HG03342 (cell line): ENCODE results near the gene NAV2.
"Not testable (repeated sequence)": the region's sequence is repeated elsewhere in the genome, so short reads cannot be mapped to it uniquely, and the experiment has no call there.

Source experiments
- ATAC-seq: cut with Tn5 transposase; IDR thresholded peaks from one replicate; pipeline ENCODE4 v1.9.1; 2021; ENCODE audit warnings: mild to moderate bottlenecking, moderate library complexity; ENCODE audit not compliant: unreplicated experiment

NAV2 gene

DNA sequence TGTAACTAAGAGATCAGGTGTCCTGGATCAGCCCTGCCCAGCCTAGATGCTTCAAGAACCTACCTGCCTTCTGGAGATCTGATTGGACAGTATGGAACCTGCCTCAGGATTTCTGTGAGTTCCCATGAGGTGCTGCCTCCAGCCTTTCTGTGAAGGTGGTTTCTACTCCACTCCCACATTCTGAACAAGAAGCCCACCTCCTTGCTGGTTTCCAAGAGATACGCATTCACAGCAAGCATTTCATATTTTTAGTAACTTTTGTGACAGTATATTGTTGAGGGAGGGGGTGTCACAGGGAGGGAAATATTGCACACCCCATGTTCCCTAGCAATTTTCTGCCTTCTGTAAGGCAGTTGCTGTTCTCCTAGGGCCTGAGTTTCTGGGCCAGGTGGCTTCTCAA lies 204.4 kb downstream of the NAV2 start:
- no peak for ATAC-seq

DNA sequence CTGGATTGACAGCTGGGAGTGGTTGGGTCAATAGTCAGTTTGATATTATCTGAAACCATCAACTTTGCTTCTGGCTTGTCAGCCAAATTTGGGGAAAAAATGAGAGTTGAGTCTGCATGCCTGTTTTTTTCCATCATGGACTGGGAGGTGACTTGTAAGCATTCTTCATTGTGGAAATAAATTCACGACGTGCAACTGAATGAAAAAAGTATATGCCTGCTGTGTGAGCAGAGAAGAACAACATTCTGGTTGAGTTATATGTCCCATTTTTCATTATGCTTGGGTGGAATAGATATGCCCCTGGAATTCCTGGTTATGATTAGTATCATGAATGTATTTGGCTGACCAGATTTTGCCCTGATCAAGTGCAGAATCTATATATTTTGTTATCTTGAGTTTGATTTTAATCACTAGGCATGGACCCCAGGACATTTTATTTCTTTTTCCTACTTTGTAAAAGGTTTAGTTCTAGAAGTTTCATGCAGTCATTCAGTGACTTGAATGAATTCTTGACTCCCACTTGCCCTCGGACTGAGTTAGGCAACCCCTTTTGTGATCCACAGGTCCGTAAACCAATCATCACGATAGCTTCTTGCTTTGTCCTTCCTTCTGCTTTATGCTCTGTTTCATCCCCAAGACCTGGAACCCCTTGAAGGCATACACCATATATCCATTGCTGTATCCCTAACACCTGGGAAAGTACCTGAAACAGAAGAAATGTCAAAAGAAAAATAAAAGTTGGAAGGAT lies 205.8 kb downstream of the NAV2 start:
- ATAC-seq, result no peak

DNA sequence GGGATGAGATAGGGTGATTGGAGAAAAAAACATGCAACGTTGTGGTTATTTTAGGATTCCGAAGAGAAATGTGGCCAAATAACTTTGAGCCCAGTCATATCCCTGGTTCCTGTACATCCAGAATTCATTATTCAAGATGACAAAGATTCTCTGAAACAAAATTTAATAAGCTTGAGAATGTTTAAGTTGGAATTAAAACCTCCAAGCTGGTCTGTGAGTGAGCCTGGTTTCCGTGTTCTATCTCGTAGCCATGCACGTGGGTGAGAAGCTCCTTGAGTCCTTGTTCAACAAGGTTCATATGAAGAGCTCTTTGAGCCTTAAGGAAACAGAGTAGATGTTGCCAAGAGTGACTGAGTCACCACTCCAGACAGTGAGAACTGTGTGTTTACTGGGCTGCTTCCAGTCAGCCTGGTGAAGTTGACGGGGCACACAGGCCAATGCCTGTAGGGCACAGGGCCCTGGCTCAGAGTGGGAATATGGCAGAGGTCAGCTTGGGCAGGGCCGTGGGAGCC lies 206.5 kb downstream of the NAV2 start:
- no peak for ATAC-seq

DNA sequence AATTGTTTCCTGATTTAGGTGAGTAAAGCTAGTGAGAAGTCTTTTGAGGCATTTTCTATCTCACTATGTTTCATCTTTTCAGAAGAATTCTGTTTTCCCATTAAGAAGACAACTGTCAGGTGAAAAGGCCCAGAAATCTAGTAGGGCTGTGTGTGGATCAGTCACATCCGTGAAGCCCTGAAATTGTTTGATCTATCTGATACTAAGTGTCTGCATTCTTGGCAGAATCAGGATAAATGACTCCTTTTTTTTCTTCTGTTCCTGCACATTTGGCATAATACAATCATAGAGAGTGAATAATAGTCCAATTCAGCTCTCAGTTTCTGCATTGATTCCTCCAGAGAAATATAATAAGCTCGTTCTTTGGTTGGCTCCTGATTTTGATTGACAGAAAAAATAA lies 208.3 kb downstream of the NAV2 start:
- ATAC-seq, result no peak

DNA sequence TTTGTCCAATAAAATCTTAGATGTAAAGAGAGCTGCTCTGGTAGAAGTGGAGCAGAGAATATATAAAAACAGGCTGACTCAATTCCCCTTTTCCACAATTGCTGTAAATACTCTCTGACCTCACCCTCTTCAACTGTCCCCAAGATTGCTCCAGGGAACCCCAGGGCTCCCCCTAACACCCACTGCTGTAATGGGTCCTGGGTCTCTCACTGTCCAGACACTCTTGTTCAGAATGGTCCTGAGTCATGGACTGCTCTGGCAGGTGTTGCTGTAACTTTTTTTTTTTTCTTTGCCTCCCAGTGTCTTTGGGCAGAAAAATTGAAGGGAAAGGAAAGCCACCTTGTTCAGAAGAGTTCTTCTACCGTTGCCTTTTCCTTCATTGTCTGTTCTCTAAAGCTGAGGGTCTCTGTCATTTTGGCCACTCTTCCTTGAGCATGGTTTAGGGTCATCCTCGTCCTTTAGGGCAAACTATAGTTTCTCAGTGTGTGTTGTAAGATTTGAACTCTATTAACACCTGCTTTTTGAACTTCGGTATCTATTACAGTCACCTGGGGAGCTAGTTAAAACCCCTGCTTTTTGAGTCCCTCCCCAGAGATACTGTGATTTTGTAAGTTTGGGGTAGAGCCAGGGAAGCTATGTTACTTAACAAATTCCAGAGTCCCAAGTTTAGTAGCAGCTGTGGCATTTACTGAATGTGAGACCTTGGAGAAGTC lies 209.5 kb downstream of the NAV2 start:
- ATAC-seq, result no peak

DNA sequence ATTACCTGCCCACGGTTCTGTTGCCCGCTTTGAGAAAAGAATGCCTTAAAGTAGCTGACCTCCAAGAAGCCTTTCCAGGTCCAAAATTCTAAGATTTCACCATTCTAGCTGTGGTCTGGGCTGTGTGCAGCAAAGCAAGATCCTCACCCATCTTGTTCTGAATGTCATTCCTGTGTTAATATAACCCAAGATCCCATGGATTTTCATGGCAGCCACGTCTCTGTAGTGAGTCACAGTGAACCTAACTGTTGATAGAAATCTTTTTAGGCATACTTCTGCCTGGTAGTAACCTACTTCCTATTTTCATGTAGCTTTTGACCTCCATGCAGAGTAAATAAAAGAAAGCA lies 210.0 kb downstream of the NAV2 start:
- ATAC-seq, result no peak

DNA sequence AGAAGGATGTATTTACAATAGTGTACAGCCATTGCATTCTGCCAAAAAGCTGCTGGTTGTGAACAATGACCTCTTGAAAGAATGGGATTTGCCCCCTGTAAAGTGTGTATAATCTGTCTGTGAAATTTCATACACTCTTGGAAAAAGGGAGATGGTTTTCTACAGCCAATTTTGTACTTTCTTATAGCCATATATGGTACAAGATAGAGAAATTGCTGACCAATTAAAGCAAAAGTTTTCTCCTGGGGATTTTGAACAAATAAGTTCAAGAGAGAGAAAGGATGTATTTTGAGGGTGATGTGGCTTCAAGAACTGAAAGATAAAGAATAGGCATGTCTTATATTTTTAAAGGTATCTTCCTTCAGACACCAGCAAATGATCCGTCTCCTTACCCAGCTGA lies 211.0 kb downstream of the NAV2 start:
- no peak for ATAC-seq

DNA sequence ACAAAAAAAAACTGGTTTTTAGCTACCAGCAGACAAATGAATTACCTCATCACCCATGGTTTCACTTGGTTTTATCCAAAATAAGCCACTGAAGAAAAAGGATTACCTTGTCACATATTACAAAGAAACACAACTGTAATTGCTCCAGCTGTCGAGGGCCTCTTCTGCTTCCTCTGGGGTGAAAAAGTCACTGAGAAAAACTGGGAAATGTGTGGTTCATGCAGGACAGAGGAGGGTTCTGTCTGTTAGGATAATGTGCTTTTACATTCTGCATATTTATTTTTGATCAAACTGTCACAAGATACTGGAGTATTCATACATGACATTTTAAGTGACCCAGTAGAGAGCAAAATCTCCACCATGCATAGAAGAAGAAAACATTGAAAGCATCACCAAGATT lies 211.7 kb downstream of the NAV2 start:
- no peak for ATAC-seq

DNA sequence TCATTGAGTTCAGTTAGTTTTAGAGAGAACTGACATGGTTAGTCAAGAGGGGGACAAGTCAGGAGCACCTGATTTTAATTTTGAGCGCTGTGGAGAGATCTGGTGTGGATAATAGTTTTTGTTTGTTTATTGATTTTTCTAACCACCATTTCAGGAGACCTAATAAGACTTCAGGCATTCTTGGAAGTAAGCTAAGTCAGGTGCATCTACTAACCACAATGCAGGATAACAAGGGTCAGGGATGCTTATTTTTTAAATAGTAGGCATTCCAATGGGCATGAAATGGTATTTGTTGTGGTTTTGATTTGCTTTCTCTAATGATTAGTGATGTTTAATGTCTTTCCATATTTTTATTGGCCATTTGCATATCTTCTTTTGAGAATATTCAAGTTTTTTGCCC lies 212.1 kb downstream of the NAV2 start:
- no peak for ATAC-seq

DNA sequence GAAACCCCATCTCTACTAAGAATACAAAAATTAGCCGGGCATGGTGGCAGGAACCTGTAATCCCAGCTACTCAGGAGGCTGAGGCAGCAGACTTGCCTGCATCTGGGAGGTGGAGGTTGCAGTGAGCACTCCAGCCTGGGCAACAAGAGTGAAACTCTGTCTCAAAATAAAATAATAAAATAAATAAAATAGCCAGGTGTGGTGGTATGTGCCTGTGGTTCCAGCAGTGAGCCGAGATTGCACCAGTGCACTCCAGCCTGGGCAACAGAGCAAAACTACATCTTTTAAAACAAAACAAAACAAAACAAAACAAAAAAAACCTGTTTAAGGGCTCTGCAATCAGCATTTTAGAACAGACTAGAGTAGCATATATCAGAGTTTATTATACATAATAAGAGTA lies 214.8 kb downstream of the NAV2 start:
- ATAC-seq, result not testable (repeated sequence)

DNA sequence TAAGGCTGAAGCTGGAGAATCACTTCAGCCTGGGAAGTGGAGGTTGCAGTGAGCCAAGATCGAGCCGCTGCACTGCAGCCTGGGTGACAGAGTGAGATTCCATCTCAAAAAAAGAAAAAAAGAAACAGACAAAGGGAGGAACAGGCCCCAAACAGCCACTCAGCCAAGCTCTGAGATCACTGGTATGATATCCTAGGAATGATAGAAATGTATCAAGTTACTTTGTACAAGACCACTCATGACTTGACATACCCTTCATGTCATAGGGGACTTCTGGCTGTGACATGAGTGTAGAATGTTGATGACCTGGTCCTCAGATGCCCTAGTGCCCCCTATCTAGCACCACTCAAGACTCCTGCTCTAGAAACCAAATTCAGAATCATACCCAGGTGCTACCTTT lies 216.5 kb downstream of the NAV2 start:
- no peak for ATAC-seq

DNA sequence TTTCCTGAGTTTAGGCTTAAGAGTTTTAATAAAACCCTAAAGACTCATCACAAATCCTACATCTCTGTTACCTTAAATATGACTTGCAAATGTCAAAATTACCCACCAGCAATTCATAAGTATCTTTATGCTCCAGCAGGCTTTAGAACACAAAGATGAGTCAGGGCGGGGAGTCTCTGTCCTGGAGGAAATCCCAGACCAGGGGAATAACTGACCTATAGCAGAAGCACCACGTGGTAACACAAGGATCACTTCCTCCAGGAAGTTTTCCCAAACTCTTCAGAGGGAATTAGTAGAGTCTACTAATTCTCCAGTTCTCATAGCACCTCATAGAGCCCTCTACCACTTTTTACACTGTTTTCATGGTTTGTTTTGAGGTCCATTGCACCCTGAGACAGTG lies 217.0 kb downstream of the NAV2 start:
- no peak for ATAC-seq

DNA sequence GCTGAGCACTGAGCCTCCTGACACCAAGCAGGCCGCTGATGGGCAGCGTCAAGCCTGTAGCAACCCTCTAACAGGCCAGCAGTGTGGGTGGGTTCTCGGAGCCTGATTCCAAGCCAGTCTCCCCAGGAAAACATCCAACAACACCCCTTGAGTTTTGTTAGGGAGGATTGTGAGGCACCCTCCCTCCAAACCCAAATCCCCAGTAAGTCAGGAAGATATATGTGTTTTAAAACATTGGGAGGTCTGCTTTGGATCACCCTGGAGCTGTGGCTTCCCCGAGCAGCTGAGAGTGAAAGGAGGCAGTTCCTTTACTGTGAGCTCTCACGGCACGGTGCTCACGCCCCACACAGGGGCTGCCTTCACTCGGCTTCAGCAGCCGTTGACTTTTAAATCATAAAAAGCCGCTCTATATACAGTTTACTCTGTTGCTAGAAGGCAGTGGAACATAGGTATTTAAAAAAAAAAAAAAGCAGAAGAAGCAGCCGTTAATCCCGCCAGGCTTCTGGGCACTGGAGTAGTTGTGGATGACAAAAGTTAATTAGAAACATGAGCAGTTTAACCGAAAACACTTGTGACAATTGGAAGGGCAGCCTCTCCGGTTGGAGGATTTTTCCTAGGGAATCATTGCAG lies 218.6 kb downstream of the NAV2 start:
- no peak for ATAC-seq

DNA sequence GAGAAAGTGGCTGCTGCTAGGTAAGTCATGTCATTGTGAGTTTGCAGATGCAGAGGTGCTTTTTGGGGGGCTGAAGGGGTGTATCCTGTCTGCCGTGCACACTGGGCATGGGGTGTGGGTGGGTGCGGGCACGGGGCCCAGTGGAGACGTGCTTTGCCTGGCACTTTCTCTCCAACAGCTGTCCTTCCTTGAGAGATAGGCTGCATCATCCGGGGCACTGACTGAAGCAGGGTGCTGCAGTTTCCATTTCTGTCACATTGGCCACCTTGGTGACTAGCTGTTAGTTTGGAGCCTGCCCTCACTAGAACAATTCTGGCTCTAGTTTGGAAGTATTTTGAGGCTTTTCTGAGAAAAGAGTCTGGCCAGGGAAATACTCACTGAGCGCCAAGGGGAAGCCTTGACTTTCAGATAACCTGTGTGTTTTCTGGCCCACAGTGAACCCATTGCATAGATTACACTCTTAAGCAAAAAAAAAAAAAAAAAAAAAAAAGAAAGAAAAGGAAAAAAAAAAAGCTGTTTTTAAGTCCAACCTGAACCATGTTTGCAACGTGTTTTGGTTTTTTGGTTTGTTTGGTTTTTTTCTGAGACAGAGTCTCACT lies 219.2 kb downstream of the NAV2 start:
- ATAC-seq, result no peak

DNA sequence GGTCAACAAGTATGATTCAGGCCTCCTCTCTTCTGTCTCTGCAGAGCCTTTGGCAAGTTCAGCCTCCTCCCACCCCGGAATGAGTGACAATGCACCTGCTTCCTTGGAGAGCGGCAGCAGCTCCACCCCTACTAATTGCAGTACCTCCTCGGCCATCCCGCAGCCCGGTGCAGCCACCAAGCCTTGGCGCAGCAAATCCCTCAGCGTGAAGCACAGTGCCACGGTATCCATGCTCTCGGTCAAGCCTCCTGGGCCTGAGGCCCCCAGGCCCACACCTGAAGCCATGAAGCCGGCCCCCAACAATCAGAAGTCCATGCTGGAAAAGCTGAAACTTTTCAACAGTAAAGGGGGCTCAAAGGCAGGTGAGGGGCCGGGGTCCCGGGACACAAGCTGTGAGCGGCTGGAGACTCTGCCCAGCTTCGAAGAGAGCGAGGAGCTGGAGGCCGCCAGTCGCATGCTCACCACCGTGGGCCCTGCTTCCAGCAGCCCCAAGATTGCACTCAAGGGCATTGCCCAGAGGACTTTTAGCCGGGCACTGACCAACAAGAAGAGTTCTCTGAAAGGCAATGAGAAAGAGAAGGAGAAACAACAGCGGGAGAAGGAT lies 220.6 kb downstream of the NAV2 start:
- ATAC-seq, result no peak

DNA sequence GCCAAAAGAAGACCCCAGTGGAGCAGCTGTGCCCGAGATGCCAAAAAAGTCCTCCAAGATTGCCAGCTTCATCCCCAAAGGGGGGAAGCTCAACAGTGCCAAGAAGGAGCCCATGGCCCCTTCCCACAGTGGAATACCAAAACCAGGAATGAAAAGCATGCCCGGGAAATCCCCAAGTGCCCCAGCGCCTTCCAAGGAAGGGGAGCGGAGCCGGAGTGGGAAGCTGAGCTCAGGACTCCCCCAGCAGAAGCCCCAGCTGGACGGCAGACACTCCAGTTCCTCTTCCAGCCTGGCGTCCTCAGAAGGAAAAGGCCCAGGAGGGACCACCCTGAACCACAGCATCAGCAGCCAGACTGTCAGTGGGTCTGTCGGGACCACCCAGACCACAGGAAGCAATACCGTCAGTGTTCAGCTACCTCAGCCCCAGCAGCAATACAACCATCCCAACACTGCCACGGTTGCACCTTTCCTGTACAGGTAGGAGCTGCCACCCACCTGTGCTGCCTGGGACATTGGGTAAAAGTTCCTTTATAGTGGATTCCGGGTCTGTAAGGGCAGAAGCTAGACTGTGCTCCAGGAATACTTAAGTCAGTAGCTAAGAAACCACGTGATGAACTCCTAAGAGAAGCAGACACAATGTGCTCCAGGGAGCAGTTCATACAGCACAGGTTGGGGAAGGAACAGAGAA lies 221.3 kb downstream of the NAV2 start:
- no peak for ATAC-seq

DNA sequence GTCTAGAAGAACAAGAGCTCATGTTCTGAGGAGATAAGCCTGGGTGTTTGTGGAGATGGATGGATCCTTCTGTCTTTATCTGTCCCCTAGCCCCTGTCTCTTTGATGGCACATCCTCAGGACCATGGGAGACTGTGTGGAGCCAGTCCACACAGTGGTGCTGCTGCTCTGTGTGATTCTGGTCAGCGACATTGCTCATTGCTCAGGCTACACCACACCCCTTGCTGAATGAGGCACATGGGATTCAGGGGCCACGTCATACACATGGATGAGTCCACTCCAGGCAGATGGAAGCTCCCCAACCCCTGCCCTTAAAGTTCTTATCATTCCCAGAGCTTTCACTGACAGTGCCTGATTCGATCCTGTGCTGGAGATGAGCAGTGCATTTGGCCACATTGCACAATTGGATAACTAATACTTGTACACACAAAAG lies 222.2 kb downstream of the NAV2 start:
- no peak for ATAC-seq

DNA sequence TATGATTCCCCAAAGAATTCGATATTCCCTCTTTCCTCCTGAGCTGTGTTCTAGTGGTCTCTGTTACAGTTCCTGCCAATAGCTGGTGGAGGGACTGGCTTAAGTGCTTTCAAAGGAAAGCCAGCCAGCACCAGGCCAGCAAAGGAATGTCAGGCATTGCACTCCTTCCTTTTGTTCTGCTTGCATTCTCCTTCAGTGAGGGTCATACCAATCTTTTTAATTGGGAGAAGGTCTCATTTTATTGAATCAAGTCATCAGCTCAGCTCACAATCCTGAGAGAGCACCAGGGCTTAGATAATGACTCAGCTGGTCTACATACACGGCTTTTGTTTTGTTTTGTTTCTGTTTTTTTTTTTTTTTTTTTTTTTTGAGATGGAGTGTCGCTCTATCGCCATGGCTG lies 222.9 kb downstream of the NAV2 start:
- ATAC-seq, result no peak

DNA sequence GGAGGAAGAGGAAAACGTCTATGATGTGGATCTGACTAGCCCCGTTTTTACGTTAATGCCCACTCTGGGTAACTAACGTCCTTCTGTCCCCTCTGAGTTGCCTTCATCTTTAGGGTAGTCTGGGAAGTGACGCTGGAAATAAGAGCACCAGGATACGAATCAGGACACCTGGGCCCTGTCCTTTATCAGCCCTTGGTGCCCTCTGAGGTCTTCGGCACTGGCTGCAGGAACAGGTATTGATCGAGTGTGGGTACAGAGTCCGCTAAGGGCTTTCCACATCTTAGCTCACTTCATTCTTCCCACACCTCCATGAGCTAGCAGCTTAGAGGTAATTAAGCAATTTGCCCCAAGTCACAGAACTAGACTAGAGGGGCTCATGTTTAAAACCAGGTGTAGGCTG lies 223.8 kb downstream of the NAV2 start:
- ATAC-seq, result no peak

DNA sequence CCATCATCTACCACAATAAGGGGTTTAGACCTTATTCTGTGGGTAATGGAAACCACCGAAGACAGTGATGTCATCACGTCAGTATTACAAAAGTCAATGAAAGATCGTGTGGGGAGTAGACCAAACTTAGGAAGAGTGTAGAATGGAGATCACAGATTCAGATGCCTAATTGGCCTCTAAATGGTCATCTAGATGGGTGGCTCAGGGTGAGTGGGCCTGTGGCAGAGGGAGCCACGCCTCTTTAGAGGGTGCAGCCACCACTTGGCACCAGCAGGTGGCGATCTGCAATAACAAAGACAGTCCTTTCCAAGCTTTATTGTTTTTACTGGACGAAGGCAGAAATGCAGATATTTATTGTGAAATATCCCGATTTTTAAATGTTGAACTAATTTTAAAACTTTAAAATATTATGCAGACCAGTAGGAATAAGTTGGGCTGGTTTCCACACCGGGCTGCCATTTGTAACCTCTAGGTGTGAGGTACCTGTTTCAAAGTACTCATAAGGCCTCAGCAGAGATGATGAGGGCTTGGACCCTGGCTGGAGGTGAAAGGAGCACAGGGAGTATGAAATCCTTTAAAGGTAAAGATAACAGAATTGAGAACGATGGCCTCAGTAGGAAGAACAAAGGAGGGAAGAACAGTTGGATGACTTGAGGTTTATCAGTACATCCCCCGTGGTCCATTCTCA lies 225.7 kb downstream of the NAV2 start:
- ATAC-seq, result peak; percentile 77
